Measurements from ENCODE around the gene QSER1. TPM values are rescaled to one million over a fixed set of nuclear protein-coding genes. Genes with fewer than 3 reads are reported as not detected.
"Not testable (repeated sequence)": the region's sequence is repeated elsewhere in the genome, so short reads cannot be mapped to it uniquely, and the experiment has no call there.

The QSER1 gene
- total RNA-seq, 2 donors from 2014 or later, result 10.0 to 18.4 TPM

DNA sequence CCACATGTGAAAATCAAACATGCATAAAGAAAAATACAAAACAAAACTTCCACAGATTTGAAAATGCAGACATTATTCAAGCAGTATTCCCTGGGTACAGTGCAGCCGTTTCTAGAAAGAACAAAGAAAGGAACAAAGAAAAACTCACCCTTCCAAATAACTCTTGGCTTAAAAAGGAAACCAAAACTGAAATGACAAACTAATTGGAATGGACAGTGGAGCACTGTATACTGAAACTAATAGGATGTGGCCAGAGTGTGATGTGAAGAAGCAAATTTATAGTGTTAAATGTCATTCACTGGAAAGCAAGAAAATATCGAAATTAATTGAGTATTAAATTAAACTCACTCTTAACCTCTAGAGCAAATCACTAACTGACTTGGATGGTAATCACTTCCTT, 55.4 kb downstream of the QSER1 start:
- H3K36me3 Mint-ChIP-seq, result peaks cover 0 to 15% of the 10 kb centered on the region in 2 donors
- DNase-seq (ENCODE audit: low spot score in 2 of 2), result no peak
- H3K27ac Mint-ChIP-seq, result no peak overlapping the region
- H3K9me3 Mint-ChIP-seq, result peaks cover 0 to 4% of the 10 kb centered on the region in 2 donors
- ATAC-seq, result no peak

DNA sequence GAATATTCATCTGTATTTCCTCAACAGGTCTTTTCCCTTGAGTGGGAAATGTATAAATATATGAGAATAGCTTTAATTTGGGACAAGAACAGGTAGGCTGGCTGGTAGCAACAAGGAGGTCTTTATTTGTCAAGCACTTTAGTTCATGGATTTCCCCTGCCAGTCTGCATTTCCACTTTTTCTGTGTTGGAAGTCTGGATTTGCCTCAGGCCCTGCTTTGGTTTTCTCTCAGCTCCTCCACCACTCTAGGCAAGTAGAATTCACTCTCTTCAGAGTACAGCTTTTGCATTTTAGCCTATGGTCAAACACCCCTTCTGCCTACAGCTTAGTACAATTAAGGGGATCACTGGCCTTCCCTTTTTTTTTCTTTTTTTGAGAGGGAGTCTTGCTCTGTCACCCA, 57.1 kb downstream of the QSER1 start:
- ATAC-seq (no peak), DNase-seq (ENCODE audit: low spot score in 2 of 2) (no peak)
- no peak overlapping the region for H3K27ac Mint-ChIP-seq
- H3K36me3 Mint-ChIP-seq, result peaks cover 0 to 15% of the 10 kb centered on the region in 2 donors
- peaks cover 0 to 4% of the 10 kb centered on the region in 2 donors for H3K9me3 Mint-ChIP-seq

DNA sequence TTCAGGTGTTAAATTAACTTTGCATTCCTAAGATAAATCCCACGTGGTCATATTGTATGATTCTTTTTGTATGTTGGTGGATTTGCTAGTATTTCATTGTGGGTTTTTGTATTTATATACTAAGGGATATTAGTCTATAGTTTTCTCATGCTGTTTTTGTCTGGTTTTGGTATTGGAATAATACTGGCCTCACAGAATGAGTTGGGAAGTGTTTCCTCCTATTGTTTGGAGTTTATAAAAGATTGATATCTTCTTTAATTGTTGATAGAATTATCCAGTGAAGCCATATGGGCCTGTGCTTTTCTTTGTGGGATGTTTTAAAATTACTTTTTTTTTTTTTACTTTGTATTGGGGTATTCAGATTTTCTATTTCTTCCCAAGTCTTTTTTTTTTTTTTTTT, 59.8 kb downstream of the QSER1 start:
- ATAC-seq (no peak), DNase-seq (ENCODE audit: low spot score in 2 of 2) (no peak)
- H3K27ac Mint-ChIP-seq, result no peak overlapping the region
- no peaks in the 10 kb centered on the region for H3K9me3 Mint-ChIP-seq
- H3K36me3 Mint-ChIP-seq, result peaks cover 0 to 9% of the 10 kb centered on the region in 2 donors

DNA sequence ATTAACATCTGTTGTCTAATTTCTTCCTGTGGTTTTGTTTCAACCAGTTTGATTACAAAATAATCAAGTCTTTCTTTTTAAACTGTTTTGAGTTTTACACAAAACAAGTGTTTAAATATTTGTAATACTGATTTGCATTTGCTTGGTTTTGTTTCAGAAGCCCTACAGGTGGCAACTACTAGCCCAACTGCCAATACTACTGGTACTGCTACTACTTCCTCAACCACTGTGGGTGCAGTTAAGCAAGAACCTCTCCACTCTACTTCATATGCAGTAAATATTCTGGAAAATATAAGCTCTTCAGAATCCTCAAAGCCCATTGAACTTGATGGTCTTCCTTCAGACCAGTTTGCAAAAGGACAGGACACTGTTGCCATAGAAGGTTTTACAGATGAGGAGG, 61.1 kb downstream of the QSER1 start:
- Mint-ChIP-seq H3K9me3 (no peaks in the 10 kb centered on the region), H3K27ac (no peak overlapping the region), H3K36me3 (no peaks in the 10 kb centered on the region)
- ATAC-seq (no peak), DNase-seq (ENCODE audit: low spot score in 2 of 2) (no peak)

DNA sequence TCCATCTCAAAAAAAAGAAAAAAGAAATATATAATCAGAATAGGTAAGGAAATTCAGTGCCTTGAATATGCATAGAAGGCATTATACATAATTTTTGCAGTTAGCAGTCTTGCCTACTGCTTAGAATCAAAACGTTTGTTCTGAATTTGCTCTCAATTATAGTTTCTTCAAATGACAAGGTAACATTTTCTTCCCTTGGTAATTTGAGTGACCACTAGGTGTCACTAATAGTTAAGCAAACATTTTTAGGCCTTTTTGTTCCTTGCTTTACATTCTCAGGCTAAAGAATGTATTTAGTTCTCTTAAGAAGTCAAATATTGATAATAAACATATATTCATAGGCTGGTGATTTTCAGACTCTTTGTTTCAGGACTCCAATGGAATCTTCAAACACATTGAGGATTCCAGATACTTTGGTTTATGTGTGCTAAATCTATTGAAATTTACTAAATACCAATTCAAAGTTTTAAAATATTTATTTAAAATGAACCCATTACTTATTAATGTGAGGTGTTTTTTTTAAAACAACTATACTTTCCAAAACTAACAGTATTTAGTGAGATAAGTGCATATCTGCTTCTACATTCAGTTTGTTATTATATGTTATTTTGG, 68.0 kb downstream of the QSER1 start:
- DNase-seq (ENCODE audit: low spot score in 2 of 2), result no peak
- peak in 1 of 2 donors; percentile 44 for ATAC-seq
- no peaks in the 10 kb centered on the region for H3K9me3 Mint-ChIP-seq
- H3K36me3 Mint-ChIP-seq, result no peaks in the 10 kb centered on the region
- H3K27ac Mint-ChIP-seq, result no peak overlapping the region

DNA sequence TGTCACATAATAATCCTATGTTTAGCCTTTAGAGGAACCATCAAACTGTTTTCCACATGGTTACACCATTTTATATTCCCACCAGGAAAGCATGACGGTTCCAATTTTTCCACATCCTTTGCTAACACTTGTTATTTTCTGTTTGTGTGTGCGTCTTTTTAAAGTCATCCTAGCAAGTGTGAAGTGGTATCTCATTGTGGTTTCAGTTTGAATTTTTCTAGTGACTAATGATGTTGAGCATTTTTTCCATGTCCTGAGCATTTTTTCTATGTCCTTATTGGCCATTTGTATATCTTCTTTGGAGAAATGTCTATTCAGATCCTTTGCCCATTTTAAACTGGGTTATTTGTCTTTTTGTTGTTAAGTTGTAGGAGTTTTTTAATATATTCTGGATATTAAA, 69.4 kb downstream of the QSER1 start:
- Mint-ChIP-seq H3K9me3 (no peaks in the 10 kb centered on the region), H3K27ac (no peak overlapping the region), H3K36me3 (no peaks in the 10 kb centered on the region)
- DNase-seq (ENCODE audit: low spot score in 2 of 2), result no peak
- ATAC-seq, result peak in 1 of 2 donors; percentile 61

DNA sequence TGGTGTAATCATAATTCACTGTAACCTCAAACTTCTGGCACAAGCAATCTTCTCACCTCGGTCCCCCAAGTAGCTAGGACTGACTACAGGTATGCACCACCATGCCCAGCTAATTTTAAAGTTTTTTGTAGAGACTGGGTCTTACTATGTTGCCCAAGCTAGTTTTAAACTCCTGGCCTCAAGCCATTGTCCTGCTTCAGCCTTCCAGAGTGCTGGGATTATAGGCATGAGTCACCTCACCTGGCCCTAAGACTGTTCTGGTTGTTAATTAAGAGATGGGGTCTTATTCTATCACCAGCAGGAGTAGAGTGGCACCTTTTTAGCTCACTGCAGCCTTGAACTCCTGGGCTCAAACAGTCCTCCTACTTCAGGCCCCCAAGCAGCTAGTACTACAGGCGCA, 71.1 kb downstream of the QSER1 start:
- Mint-ChIP-seq H3K27ac (no peak overlapping the region), H3K9me3 (no peaks in the 10 kb centered on the region), H3K36me3 (no peaks in the 10 kb centered on the region)
- DNase-seq (ENCODE audit: low spot score in 2 of 2) (no peak), ATAC-seq (no peak)

DNA sequence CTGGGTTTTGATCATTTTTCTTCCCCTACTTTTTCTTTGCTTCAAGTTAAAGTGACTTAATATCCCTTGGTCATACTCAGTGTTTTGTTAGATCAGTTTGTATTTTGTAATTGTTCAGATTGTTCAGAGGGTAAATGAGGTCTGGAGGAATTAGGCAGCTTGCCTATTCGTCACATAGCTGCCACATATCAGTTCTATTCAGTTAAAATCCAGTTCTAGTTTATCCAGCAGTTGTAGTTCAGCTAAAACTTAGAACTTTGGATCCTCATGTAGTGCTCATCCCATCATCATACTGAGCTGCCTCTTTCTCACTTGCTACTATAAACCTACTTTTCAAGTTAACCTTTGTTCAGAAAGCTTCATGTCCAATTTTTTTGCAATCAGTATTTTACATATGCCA, 75.9 kb downstream of the QSER1 start:
- H3K27ac Mint-ChIP-seq, result no peak overlapping the region
- H3K9me3 Mint-ChIP-seq, result no peaks in the 10 kb centered on the region
- no peaks in the 10 kb centered on the region for H3K36me3 Mint-ChIP-seq
- no peak for DNase-seq (ENCODE audit: low spot score in 2 of 2)
- no peak for ATAC-seq

DNA sequence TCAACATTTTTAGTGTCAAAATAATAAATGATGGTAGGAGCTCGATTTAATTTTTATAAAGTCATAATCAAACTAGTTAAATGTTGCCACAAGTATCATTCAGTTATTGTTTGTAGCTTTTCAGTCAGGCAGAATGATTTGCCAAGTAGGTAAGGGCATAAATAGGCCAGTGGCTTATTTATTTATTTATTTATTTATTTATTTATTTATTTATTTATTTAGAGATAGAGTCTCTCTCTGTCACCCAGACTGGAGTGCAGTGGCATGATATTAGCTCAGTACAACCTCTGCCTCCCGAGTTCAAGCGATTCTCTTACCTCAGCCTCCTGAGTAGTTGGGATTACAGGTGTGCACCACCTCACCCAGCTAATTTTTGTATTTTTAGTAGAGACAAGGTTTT, 79.6 kb downstream of the QSER1 start:
- H3K27ac Mint-ChIP-seq; DNase-seq (ENCODE audit: low spot score in 2 of 2); H3K36me3 Mint-ChIP-seq; ATAC-seq; H3K9me3 Mint-ChIP-seq: not testable (repeated sequence)

DNA sequence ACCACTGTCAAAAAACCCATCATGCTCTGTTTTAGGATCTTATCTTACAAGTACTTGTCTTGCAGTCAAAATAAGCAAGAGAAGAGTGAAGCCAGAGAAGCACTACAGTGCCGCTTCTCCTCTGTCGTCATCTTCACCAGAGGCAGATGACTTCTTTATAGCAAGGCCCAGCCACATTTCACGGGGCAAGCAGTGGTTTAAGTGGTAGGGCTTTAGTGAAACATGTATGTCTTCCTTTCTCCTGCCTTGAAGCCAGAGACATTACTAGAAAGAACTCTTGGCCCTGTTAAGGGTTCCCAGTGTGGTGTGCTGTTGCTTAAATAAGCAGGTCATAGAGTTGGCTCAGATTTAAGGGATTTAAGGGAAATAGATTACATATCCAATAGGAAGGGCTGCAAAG, 80.2 kb downstream of the QSER1 start:
- DNase-seq (ENCODE audit: low spot score in 2 of 2) (no peak), ATAC-seq (no peak)
- Mint-ChIP-seq H3K27ac (no peak overlapping the region), H3K36me3 (peaks cover 0 to 7% of the 10 kb centered on the region in 2 donors), H3K9me3 (no peaks in the 10 kb centered on the region)

DNA sequence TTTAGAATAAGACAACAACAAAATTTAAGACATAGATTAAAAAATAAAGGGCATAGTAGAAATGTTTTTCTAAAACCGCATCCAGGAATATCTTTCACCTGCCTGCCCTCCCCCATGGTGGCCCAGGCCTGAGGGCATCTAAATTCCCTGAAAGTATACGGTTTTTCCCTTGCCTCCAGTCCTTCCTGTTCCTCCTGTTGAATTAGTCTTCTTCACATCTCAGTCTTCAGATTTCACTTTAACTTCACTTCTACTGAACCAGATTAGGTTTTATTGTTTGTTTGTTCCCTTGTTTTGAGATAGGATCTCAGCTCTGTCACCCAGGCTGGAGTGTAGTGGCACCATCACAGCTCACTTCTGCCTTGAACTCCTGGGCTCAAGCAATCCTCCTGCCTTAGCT, 90.0 kb downstream of the QSER1 start:
- no peak for DNase-seq (ENCODE audit: low spot score in 2 of 2)
- Mint-ChIP-seq H3K36me3 (no peaks in the 10 kb centered on the region), H3K9me3 (no peaks in the 10 kb centered on the region), H3K27ac (peak overlapping the region in 1 of 2 donors; percentile 19)
- ATAC-seq, result no peak

DNA sequence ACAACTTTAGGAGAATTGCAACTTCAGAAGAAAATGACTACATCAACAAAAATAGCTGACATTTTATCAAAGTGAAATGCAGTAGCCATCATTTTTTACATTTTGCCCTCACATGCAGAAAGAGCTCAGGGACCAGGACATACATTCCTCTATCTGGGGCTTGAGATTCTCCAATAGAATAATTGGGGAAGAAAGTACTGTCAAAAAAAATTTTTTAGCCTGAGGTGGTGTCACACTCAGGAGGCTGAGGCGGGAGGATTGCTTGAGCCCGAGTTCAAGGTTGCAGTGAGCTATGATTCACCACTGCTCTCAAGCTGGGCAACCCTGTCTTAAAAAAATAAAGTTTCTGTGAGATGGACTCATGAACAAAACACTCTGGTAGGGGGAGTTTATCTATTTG, 90.9 kb downstream of the QSER1 start:
- no peak for ATAC-seq
- Mint-ChIP-seq H3K36me3 (no peaks in the 10 kb centered on the region), H3K27ac (no peak overlapping the region), H3K9me3 (no peaks in the 10 kb centered on the region)
- DNase-seq (ENCODE audit: low spot score in 2 of 2), result no peak

GRCh38 chr11:32985600-32985999, 93.0 kb downstream of the QSER1 start:
- no peaks in the 10 kb centered on the region for H3K9me3 Mint-ChIP-seq
- no peaks in the 10 kb centered on the region for H3K36me3 Mint-ChIP-seq
- DNase-seq (ENCODE audit: low spot score in 2 of 2) (no peak), ATAC-seq (no peak)
- H3K27ac Mint-ChIP-seq, result no peak overlapping the region

- DNase-seq (ENCODE audit: low spot score in 2 of 2), result no peak
These were observed 95.2 kb downstream of the QSER1 start for GRCh38 chr11:32987851-32988250.

GRCh38 chr11:32990481-32990880, 97.9 kb downstream of the QSER1 start:
- no peak overlapping the region for H3K27ac Mint-ChIP-seq
- DNase-seq (ENCODE audit: low spot score in 2 of 2), result no peak
- no peak for ATAC-seq
- H3K36me3 Mint-ChIP-seq, result peaks cover 9 to 13% of the 10 kb centered on the region in 2 donors
- H3K9me3 Mint-ChIP-seq, result peaks cover 8 to 9% of the 10 kb centered on the region in 2 donors

More at GRCh38 chr11:32987851-32988250, 95.2 kb downstream of the QSER1 start:
- ATAC-seq, result no peak
- H3K9me3 Mint-ChIP-seq, result peaks cover 8 to 9% of the 10 kb centered on the region in 2 donors
- no peak overlapping the region for H3K27ac Mint-ChIP-seq
- peaks cover 9 to 13% of the 10 kb centered on the region in 2 donors for H3K36me3 Mint-ChIP-seq

GRCh38 chr11:32991427-32991826, 98.8 kb downstream of the QSER1 start:
- Mint-ChIP-seq H3K27ac (no peak overlapping the region), H3K9me3 (peaks cover 8 to 9% of the 10 kb centered on the region in 2 donors), H3K36me3 (peaks cover 9 to 13% of the 10 kb centered on the region in 2 donors)
- ATAC-seq (no peak), DNase-seq (ENCODE audit: low spot score in 2 of 2) (no peak)

- Mint-ChIP-seq H3K27ac (no peak overlapping the region), H3K9me3 (peaks cover 8 to 9% of the 10 kb centered on the region in 2 donors), H3K36me3 (peaks cover 9 to 13% of the 10 kb centered on the region in 2 donors)
- DNase-seq (ENCODE audit: low spot score in 2 of 2) (no peak), ATAC-seq (no peak)
These were observed 99.3 kb downstream of the QSER1 start for GRCh38 chr11:32991898-32992297.

DNA sequence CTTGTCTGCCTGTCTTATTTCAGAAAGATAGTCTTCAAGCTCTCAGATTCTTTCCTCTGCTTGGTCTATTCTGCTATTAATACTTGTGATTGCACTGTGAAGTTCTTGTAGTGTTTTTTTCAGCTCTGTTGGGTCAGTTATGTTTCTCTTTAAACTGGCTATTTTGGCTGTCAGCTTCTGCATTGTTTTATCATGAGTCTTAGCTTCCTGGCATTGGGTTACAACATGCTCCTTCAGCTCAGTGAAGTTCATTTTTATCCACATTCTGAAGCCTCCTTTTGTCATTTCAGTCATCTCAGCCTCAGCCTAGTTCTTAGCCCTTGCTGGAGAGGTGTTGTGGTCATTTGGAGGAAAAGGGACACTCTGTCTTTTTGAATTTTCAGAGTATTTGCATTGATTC, 107.6 kb downstream of the QSER1 start:
- no peak for DNase-seq (ENCODE audit: low spot score in 2 of 2)
- Mint-ChIP-seq H3K9me3 (peaks cover 15 to 17% of the 10 kb centered on the region in 2 donors), H3K27ac (no peak overlapping the region)

More for the DNA sequence above, 107.6 kb downstream of the QSER1 start:
- ATAC-seq, result no peak
- peaks cover 12 to 21% of the 10 kb centered on the region in 2 donors for H3K36me3 Mint-ChIP-seq
